ENCODE measurements around the gene ATP2C2.

The ATP2C2 gene

GRCh38 chr16:84380405-84380804, 12.1 kb downstream of the ATP2C2 start (continued):
- TF ChIP-seq SP3 (tag by site-specific recombination; IDR thresholded peaks at IDR 0.05) (no peak), ZNF558 (tag by site-specific recombination; IDR thresholded peaks at IDR 0.05) (no peak), ZNF366 (tag by site-specific recombination; conservative IDR thresholded peaks at IDR 0.05) (no peak), BCL11B (tag by site-specific recombination; IDR thresholded peaks at IDR 0.05; ENCODE audit: low read depth) (no peak)
- TF ChIP-seq, protein P1, sequence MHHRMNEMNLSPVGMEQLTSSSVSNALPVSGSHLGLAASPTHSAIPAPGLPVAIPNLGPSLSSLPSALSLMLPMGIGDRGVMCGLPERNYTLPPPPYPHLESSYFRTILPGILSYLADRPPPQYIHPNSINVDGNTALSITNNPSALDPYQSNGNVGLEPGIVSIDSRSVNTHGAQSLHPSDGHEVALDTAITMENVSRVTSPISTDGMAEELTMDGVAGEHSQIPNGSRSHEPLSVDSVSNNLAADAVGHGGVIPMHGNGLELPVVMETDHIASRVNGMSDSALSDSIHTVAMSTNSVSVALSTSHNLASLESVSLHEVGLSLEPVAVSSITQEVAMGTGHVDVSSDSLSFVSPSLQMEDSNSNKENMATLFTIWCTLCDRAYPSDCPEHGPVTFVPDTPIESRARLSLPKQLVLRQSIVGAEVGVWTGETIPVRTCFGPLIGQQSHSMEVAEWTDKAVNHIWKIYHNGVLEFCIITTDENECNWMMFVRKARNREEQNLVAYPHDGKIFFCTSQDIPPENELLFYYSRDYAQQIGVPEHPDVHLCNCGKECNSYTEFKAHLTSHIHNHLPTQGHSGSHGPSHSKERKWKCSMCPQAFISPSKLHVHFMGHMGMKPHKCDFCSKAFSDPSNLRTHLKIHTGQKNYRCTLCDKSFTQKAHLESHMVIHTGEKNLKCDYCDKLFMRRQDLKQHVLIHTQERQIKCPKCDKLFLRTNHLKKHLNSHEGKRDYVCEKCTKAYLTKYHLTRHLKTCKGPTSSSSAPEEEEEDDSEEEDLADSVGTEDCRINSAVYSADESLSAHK (tag by site-specific recombination; IDR thresholded peaks at IDR 0.05), result no peak

DNA sequence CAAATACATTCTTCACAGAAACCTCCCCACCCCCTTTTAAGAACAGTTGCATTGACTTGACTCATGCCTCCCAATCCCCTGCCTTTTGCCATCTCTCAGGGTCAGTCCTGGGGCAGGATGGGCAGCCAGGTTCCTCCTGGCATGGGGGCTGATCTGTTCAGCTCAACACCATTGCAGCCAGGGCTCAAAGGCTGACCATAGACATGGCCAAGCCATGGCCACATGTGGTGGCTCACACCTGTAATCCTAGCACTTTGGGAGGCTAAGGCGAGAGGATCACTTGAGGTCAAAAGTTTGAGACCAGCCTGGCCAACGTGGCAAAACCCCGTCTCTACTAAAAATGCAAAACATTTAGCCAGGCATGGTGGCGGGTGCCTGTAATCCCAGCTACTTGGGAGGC, 14.1 kb downstream of the ATP2C2 start:
- ChIA-PET POLR2A (no interaction called here), CTCF (no interaction called here)
- TF ChIP-seq ZNF76 (tag by site-specific recombination; IDR thresholded peaks at IDR 0.05; ENCODE audit: borderline replicate concordance, low read depth) (no peak), ZEB2 (tag by site-specific recombination; IDR thresholded peaks at IDR 0.05) (no peak), ZNF792 (tag by site-specific recombination; IDR thresholded peaks at IDR 0.05) (no peak), ZNF624 (tag by site-specific recombination; IDR thresholded peaks at IDR 0.05) (no peak), ZFP69B (tag by site-specific recombination; IDR thresholded peaks at IDR 0.05) (no peak), ZNF155 (tag by site-specific recombination; IDR thresholded peaks at IDR 0.05) (no peak)

DNA sequence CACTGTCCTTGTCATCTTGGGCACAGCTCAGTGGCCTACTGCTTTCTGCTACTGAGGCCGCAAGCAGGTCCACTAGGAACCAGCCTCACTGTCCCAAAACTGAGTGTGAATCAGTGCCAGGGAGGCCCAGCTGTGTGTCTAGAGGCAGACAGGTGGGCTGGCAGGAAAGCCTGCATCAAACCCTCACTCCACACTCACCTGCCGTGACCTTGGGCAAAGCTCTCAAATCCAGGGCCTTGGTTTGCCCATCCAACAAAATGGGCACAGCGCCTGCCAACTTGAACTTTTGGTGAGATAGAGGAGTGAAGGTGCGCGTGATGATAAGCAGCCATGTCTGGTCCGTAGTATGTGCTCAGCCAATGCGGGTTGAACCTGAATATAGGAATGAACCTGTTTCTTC, 14.8 kb downstream of the ATP2C2 start:
- Histone ChIP-seq H3K4me3 (ENCODE audit: low read depth, low read length) (no peak overlapping the region), H3K27ac (ENCODE audit: extremely low read depth, low read depth, low read length) (no peak overlapping the region), H3K9me3 (ENCODE audit: control insufficient read depth, insufficient read depth, low read depth, low read length) (no peaks in the 10 kb centered on the region), H3K4me1 (ENCODE audit: control insufficient read depth, insufficient read depth, low read length) (no peaks in the 10 kb centered on the region), H3K36me3 (ENCODE audit: control insufficient read depth in 2 of 2, insufficient read depth in 1 of 2, low read length in 2 of 2) (no peaks in the 10 kb centered on the region)
- ChIA-PET CTCF (no interaction called here), POLR2A (interaction anchor here (0.6 kb wide), 1 partner anchor 112 kb away, joined by 4 read pairs; no protein-coding TSS in a partner anchor)
- TF ChIP-seq ZNF544 (tag by site-specific recombination; IDR thresholded peaks at IDR 0.05) (no peak), ZBTB1 (tag by site-specific recombination; IDR thresholded peaks at IDR 0.05) (no peak), ZNF292 (tag by site-specific recombination; IDR thresholded peaks at IDR 0.05; ENCODE audit: borderline replicate concordance, low read depth) (no peak), ZNF266 (tag by site-specific recombination; IDR thresholded peaks at IDR 0.05; ENCODE audit: low read depth) (no peak), ZNF548 (tag by site-specific recombination; IDR thresholded peaks at IDR 0.05) (no peak), ZNF843 (tag by site-specific recombination; IDR thresholded peaks at IDR 0.05) (no peak), RBAK (tag by site-specific recombination; IDR thresholded peaks at IDR 0.05) (no peak)

More for the DNA sequence above, 14.1 kb downstream of the ATP2C2 start:
- Histone ChIP-seq H3K27ac (ENCODE audit: extremely low read depth, low read depth, low read length) (no peak overlapping the region), H3K36me3 (ENCODE audit: control insufficient read depth in 2 of 2, insufficient read depth in 1 of 2, low read length in 2 of 2) (no peaks in the 10 kb centered on the region), H3K4me1 (ENCODE audit: control insufficient read depth, insufficient read depth, low read length) (no peaks in the 10 kb centered on the region), H3K4me3 (ENCODE audit: low read depth, low read length) (no peak overlapping the region), H3K9me3 (ENCODE audit: control insufficient read depth, insufficient read depth, low read depth, low read length) (no peaks in the 10 kb centered on the region)

GRCh38 chr16:84386047-84386446, 17.7 kb downstream of the ATP2C2 start:
- Histone ChIP-seq H3K27ac (ENCODE audit: extremely low read depth, low read depth, low read length) (no peak overlapping the region), H3K36me3 (ENCODE audit: control insufficient read depth in 2 of 2, insufficient read depth in 1 of 2, low read length in 2 of 2) (no peaks in the 10 kb centered on the region), H3K4me3 (ENCODE audit: low read depth, low read length) (no peak overlapping the region), H3K9me3 (ENCODE audit: control insufficient read depth, insufficient read depth, low read depth, low read length) (no peaks in the 10 kb centered on the region), H3K4me1 (ENCODE audit: control insufficient read depth, insufficient read depth, low read length) (no peaks in the 10 kb centered on the region)
- ChIA-PET CTCF (no interaction called here), POLR2A (no interaction called here)
- no peak for TF ChIP-seq ZNF184 (tag by site-specific recombination; IDR thresholded peaks at IDR 0.05)
- no peak for TF ChIP-seq ZNF571 (tag by site-specific recombination; IDR thresholded peaks at IDR 0.05)
- TF ChIP-seq ZNF10 (tag by site-specific recombination; IDR thresholded peaks at IDR 0.05), result no peak
- TF ChIP-seq ZBTB17 (tag by site-specific recombination; IDR thresholded peaks at IDR 0.05), result no peak
- no peak for TF ChIP-seq ZNF366 (tag by site-specific recombination; conservative IDR thresholded peaks at IDR 0.05)
- TF ChIP-seq, protein P2, sequence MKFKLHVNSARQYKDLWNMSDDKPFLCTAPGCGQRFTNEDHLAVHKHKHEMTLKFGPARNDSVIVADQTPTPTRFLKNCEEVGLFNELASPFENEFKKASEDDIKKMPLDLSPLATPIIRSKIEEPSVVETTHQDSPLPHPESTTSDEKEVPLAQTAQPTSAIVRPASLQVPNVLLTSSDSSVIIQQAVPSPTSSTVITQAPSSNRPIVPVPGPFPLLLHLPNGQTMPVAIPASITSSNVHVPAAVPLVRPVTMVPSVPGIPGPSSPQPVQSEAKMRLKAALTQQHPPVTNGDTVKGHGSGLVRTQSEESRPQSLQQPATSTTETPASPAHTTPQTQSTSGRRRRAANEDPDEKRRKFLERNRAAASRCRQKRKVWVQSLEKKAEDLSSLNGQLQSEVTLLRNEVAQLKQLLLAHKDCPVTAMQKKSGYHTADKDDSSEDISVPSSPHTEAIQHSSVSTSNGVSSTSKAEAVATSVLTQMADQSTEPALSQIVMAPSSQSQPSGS (tag by site-specific recombination; IDR thresholded peaks at IDR 0.05; ENCODE audit: low read depth), result no peak
- no peak for TF ChIP-seq ZNF449 (tag by site-specific recombination; IDR thresholded peaks at IDR 0.05)
- TF ChIP-seq ZNF221 (tag by site-specific recombination; IDR thresholded peaks at IDR 0.05; ENCODE audit: borderline replicate concordance), result no peak
- no peak for TF ChIP-seq REPIN1 (tag by site-specific recombination; IDR thresholded peaks at IDR 0.05; ENCODE audit: low read depth)
- TF ChIP-seq ZFP37 (tag by site-specific recombination; IDR thresholded peaks at IDR 0.05), result no peak

All from HEK293 (cell line).